Stomach (tissue), 19 donors: ENCODE measurements around the gene SC5D. TPM values are rescaled to one million over a fixed set of nuclear protein-coding genes. Genes with fewer than 3 reads are reported as not detected.

Experiments used
- DNase-seq, 2 donors: peaks; one replicate each; pipeline versions ENCODE4 v3.0.0 to v3.0.0-alpha.2; 2013 to 2019
- H3K27ac ChIP-seq, 5 donors: fragments of 200-600 bp in 4 of 5; sonication (generic) in 4 of 5; one replicate each; pipeline ENCODE4 v1.5.1; 2013 to 2019; ENCODE audit warnings: mild to moderate bottlenecking in 1 of 5, moderate library complexity in 1 of 5
- H3K27me3 ChIP-seq, 3 donors: fragments of 200-600 bp; sonication (generic); one replicate each; pipeline ENCODE4 v1.5.1; 2017 to 2019; ENCODE audit warnings: mixed run types in 1 of 3
- H3K36me3 ChIP-seq, 4 donors: fragments of 200-600 bp; sonication (generic); 1 replicate in 3 of 4; 2 replicates in 1 of 4; pipeline ENCODE4 v1.5.1; 2016 to 2019
- H3K4me1 ChIP-seq, 4 donors: fragments of 200-600 bp; sonication (generic); one replicate each; pipeline ENCODE4 v1.5.1; 2016 to 2019
- H3K4me3 ChIP-seq, 4 donors: fragments of 200-600 bp; sonication (generic) in 3 of 4; one replicate each; pipeline ENCODE4 v1.5.1; 2016 to 2019; ENCODE audit warnings: mild to moderate bottlenecking in 1 of 4
- H3K9me3 ChIP-seq, 4 donors: fragments of 200-600 bp; sonication (generic); one replicate each; pipeline ENCODE4 v1.5.1; 2016 to 2019
- EP300 ChIP-seq: sonication (generic); formaldehyde crosslinking; IDR thresholded peaks from one replicate; pipeline ENCODE4 v1.6.1; 2017; ENCODE audit warnings: antibody characterized with exemption
- POLR2A ChIP-seq, 4 donors: fragments of 450-650 bp; IDR thresholded peaks; one replicate each; pipeline ENCODE4 v1.6.1; 2016; ENCODE audit warnings: antibody characterized with exemption in 4 of 4, control low read depth in 2 of 4, mild to moderate bottlenecking in 1 of 4, moderate library complexity in 1 of 4
- POLR2AphosphoS5 ChIP-seq, 3 donors: sonication (generic); formaldehyde crosslinking; IDR thresholded peaks; one replicate each; pipeline ENCODE4 v1.6.1; 2016; ENCODE audit warnings: antibody characterized with exemption in 3 of 3
- WGBS, 5 donors: extraction: QIAGEN DNeasy Blood & Tissue Kit in 3 of 5; methylation state at CpG; one replicate each; pipeline versions ENCODE4 v1.1.5 to v1.1.7; 2013 to 2018; 5-methylcytosine and 5-hydroxymethylcytosine counted together
- intact Hi-C: fragments of 100-400 bp; cut with DNase I; formaldehyde crosslinking; loops from one replicate; pipeline ENCODE4 v1.15.1; 2023; ENCODE audit warnings: low total_unique reads
- long read RNA-seq, 10 donors: transcript quantifications; one replicate each; lab custom pipeline, GENCODE V29; 2026
- polyA plus RNA-seq, 3 donors: library from polyadenylated mRNA; stranded (reverse); fragments of 200-250 nt; gene quantifications; one replicate each; pipeline ENCODE4 v1.2.3, GENCODE V29; 2013
- total RNA-seq, 5 donors: library from RNA; depleted of rRNA; stranded (reverse); fragments of >200 nt; gene quantifications; one replicate each; pipeline versions ENCODE4 v1.1.0 to v1.2.3, GENCODE V29; 2014 to 2016
- TF ChIP-seq, protein P1 (sequence below), 7 experiments: fragments of 450-650 bp in 4 of 7; fragments of 200-600 bp in 3 of 7; sonication (generic) in 3 of 7; IDR thresholded peaks; one replicate each; pipeline ENCODE4 v1.5.1; 2016 to 2019; ENCODE audit warnings: antibody characterized with exemption in 7 of 7, control low read depth in 2 of 7, mild to moderate bottlenecking in 1 of 7
- donor health status: healthy with polysubstance abuse.
- donor health status: Bipolar disorder and iron deficiency.
- donor health status: healthy.

SC5D gene
- 100 to 1,000 TPM in 1 of 5 donors, 10 to 100 TPM in 4; 10.7 to 129 (median 19.0) TPM for total RNA-seq
- polyA plus RNA-seq: 10 to 100 TPM in 2 of 3 donors, 1 to 10 TPM in 1; 8.2 to 17.4 (median 15.8) TPM
- long read RNA-seq, donor 1, transcript SC5D-201 (5 exons, 2,456 nt): major isoform, 7 of 28 reads
- long read RNA-seq, donor 1, partial matches to known transcripts: 19 of 28 reads
- long read RNA-seq, donor 1, other reads (novel, unspliced or antisense): 0 of 28 reads
- long read RNA-seq, donor 2, transcript SC5D-201 (5 exons, 2,456 nt): major isoform, 5 of 29 reads
- long read RNA-seq, donor 2, partial matches to known transcripts: 21 of 29 reads
- long read RNA-seq, donor 2, other reads (novel, unspliced or antisense): 0 of 29 reads
- long read RNA-seq, donor 3, partial matches to known transcripts: 6 of 16 reads
- long read RNA-seq, donor 3, other reads (novel, unspliced or antisense): 0 of 16 reads
- long read RNA-seq, donor 4: 0 reads
- long read RNA-seq, donor 5, transcript SC5D-201 (5 exons, 2,456 nt): major isoform, 16 of 22 reads
- long read RNA-seq, donor 5, partial matches to known transcripts: 6 of 22 reads
- long read RNA-seq, donor 5, other reads (novel, unspliced or antisense): 0 of 22 reads
- long read RNA-seq, donor 6, transcript SC5D-201 (5 exons, 2,456 nt): major isoform, 22 of 81 reads
- long read RNA-seq, donor 6, transcript SC5D-204 (2 exons, 1,524 nt): minor isoform, 5 of 81 reads
- long read RNA-seq, donor 6, partial matches to known transcripts: 52 of 81 reads
- long read RNA-seq, donor 6, other reads (novel, unspliced or antisense): 0 of 81 reads
- long read RNA-seq, donor 7, transcript SC5D-201 (5 exons, 2,456 nt): major isoform, 17 of 29 reads
- long read RNA-seq, donor 7, partial matches to known transcripts: 10 of 29 reads
- long read RNA-seq, donor 7, other reads (novel, unspliced or antisense): 0 of 29 reads
- long read RNA-seq, donor 8, transcript SC5D-201 (5 exons, 2,456 nt): major isoform, 13 of 34 reads
- long read RNA-seq, donor 8, partial matches to known transcripts: 19 of 34 reads
- long read RNA-seq, donor 8, other reads (novel, unspliced or antisense): 0 of 34 reads
- long read RNA-seq, donor 9, transcript SC5D-201 (5 exons, 2,456 nt): major isoform, 6 of 11 reads
- long read RNA-seq, donor 9, partial matches to known transcripts: 5 of 11 reads
- long read RNA-seq, donor 9, other reads (novel, unspliced or antisense): 0 of 11 reads
- long read RNA-seq, donor 10, transcript SC5D-201 (5 exons, 2,456 nt): major isoform, 6 of 9 reads
- long read RNA-seq, donor 10, partial matches to known transcripts: 0 of 9 reads
- long read RNA-seq, donor 10, other reads (novel, unspliced or antisense): 0 of 9 reads

DNA sequence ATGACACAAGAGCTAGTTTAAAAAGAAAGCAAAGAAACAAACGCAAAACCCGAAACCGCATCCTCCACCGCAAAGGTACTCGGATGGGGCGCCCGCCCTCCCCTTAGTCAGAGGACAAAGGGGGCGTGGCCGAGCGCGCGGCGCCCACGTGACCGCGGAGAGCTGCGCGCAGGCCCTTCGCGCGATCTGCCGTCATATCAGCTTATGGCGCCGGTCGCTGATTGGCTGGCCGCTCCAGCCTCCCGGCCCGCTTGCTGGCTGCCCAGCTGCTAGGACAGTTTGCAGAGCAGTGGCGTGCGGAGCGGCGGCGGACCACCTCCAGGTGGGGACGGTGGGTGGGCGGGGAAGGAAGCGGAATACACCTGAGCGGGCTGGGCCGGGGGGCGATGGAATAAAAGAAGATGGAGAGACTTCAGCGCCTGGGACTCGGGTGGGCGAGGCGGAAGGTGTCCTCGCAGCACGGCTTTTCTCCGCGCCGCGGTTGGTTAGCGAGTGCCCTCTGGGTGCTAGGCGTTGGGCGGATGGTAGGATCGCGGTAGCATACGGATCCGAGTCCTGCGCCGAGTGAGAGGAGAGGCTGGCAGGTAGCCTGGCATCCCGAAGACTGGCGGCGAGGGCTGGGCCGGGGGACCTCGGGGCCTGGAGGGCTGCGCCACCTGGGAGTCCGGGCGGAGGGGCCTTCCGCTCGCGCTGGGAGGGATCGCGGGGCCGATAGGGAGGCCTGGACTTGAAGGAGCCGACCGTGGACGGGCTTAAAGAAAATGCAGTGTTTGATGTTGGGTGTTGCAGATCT is at the start of gene SC5D:
Gene SC5D, plus strand, starts transcription at position 277 of the 793 bp plus-strand sequence. CDS start 10,605 bp downstream, outside the sequence.
- peaks cover 8 to 33% (median 21%) of the 10 kb centered on the region in 4 donors for H3K4me1 ChIP-seq
- H3K27ac ChIP-seq: peak within 1 kb of the TSS; percentile 85 to 96 (median 94)
- H3K36me3 ChIP-seq: no peaks in the 10 kb centered on the region
- DNase-seq: peak; percentile 96 to 99
- TF ChIP-seq, protein P1, sequence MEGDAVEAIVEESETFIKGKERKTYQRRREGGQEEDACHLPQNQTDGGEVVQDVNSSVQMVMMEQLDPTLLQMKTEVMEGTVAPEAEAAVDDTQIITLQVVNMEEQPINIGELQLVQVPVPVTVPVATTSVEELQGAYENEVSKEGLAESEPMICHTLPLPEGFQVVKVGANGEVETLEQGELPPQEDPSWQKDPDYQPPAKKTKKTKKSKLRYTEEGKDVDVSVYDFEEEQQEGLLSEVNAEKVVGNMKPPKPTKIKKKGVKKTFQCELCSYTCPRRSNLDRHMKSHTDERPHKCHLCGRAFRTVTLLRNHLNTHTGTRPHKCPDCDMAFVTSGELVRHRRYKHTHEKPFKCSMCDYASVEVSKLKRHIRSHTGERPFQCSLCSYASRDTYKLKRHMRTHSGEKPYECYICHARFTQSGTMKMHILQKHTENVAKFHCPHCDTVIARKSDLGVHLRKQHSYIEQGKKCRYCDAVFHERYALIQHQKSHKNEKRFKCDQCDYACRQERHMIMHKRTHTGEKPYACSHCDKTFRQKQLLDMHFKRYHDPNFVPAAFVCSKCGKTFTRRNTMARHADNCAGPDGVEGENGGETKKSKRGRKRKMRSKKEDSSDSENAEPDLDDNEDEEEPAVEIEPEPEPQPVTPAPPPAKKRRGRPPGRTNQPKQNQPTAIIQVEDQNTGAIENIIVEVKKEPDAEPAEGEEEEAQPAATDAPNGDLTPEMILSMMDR (IDR thresholded peaks at IDR 0.05): no peak
- peak; percentile 94 to 97 (median 95) for TF ChIP-seq POLR2AphosphoS5 (IDR thresholded peaks at IDR 0.05)
- peak in 2 of 4 donors; percentile 62 to 87 for TF ChIP-seq POLR2A (IDR thresholded peaks at IDR 0.05)
- TF ChIP-seq EP300: no peak
- no peaks in the 10 kb centered on the region for H3K9me3 ChIP-seq
- intact Hi-C loops: no loop called here
- 0 to 1% (median 1%) methylated on average over 72 to 75 of the region's 75 CpGs for WGBS, 5 donors
- no peaks in the 10 kb centered on the region for H3K27me3 ChIP-seq
- peak within 1 kb of the TSS; percentile 64 to 88 (median 80) for H3K4me3 ChIP-seq

- WGBS, 5 donors: 67 to 87% (median 75%) methylated on average over 9 to 10 of the region's 10 CpGs
- no peak for DNase-seq
- intact Hi-C loops: loop anchor here (5.0 kb wide), 1 partner anchor 347 kb away; no protein-coding TSS in a partner anchor
- TF ChIP-seq, protein P1 (IDR thresholded peaks at IDR 0.05): no peak
- TF ChIP-seq POLR2A (IDR thresholded peaks at IDR 0.05) (no peak), EP300 (no peak), POLR2AphosphoS5 (IDR thresholded peaks at IDR 0.05) (no peak)
- H3K36me3 ChIP-seq: no peaks in the 10 kb centered on the region
- no peaks in the 10 kb centered on the region for H3K9me3 ChIP-seq
- no peak overlapping the region for H3K4me3 ChIP-seq
- no peak overlapping the region for H3K27ac ChIP-seq
- peaks cover 0 to 10% (median 0%) of the 10 kb centered on the region in 3 donors for H3K27me3 ChIP-seq
- H3K4me1 ChIP-seq: peaks cover 0 to 9% (median 0%) of the 10 kb centered on the region in 4 donors
Measured at GRCh38 chr11:121244884-121245283, 47.7 kb upstream of the SC5D start.

- no peak overlapping the region for H3K27ac ChIP-seq
- H3K36me3 ChIP-seq: no peaks in the 10 kb centered on the region
- H3K4me3 ChIP-seq: no peak overlapping the region
- no peak for DNase-seq
- H3K27me3 ChIP-seq: peaks cover 0 to 7% (median 0%) of the 10 kb centered on the region in 3 donors
- peaks cover 0 to 9% (median 0%) of the 10 kb centered on the region in 4 donors for H3K4me1 ChIP-seq
- intact Hi-C loops: loop anchor here (5.0 kb wide), 1 partner anchor 346 kb away; no protein-coding TSS in a partner anchor
- 81 to 90% (median 86%) methylated on average over 14 to 23 of the region's 23 CpGs for WGBS, 5 donors
- no peaks in the 10 kb centered on the region for H3K9me3 ChIP-seq
- TF ChIP-seq POLR2AphosphoS5 (IDR thresholded peaks at IDR 0.05): no peak
- TF ChIP-seq POLR2A (IDR thresholded peaks at IDR 0.05): no peak
- no peak for TF ChIP-seq EP300
- TF ChIP-seq, protein P1 (IDR thresholded peaks at IDR 0.05): no peak
Measured at GRCh38 chr11:121246021-121246768, 46.4 kb upstream of the SC5D start.
